ENCODE data around the gene CRLF1. TPM values are rescaled to one million over a fixed set of nuclear protein-coding genes. Genes with fewer than 3 reads are reported as not detected.
"Not testable (repeated sequence)": the region's sequence is repeated elsewhere in the genome, so short reads cannot be mapped to it uniquely, and the experiment has no call there.

Gene CRLF1
- total RNA-seq, 1 donor from 2014 or later = 2.6 TPM

- Histone ChIP-seq H3K4me3 (ENCODE audit: low read length in 3 of 3) (no peak overlapping the region), H3K9ac (ENCODE audit: low read depth in 1 of 3, low read length in 3 of 3) (no peak overlapping the region), H3K4me1 (ENCODE audit: control insufficient read depth in 3 of 3, insufficient read depth in 3 of 3, low read length in 3 of 3) (peaks cover 5 to 16% (median 7%) of the 10 kb centered on the region in 3 donors), H3K9me3 (ENCODE audit: control insufficient read depth in 3 of 3, low read length in 3 of 3) (no peaks in the 10 kb centered on the region), H3K27me3 (ENCODE audit: control insufficient read depth in 3 of 3, insufficient read depth in 3 of 3, low read length in 3 of 3) (peaks cover 37 to 53% (median 51%) of the 10 kb centered on the region in 3 donors), H3K36me3 (ENCODE audit: control insufficient read depth in 3 of 3, insufficient read depth in 3 of 3, low read length in 3 of 3) (no peaks in the 10 kb centered on the region), H3K27ac (ENCODE audit: low read depth, low read length) (no peak overlapping the region)
Observed at GRCh38 chr19:18603255-18603957, 3.2 kb downstream of the CRLF1 start.

GRCh38 chr19:18601875-18602274 lies 4.7 kb downstream of the CRLF1 start:
- H3K9me3 ChIP-seq (ENCODE audit: control insufficient read depth in 3 of 3, low read length in 3 of 3) = no peaks in the 10 kb centered on the region
- no peak overlapping the region for H3K9ac ChIP-seq (ENCODE audit: low read depth in 1 of 3, low read length in 3 of 3)
- peaks cover 26 to 48% (median 48%) of the 10 kb centered on the region in 3 donors for H3K27me3 ChIP-seq (ENCODE audit: control insufficient read depth in 3 of 3, insufficient read depth in 3 of 3, low read length in 3 of 3)
- no peak overlapping the region for H3K4me3 ChIP-seq (ENCODE audit: low read length in 3 of 3)
- no peaks in the 10 kb centered on the region for H3K36me3 ChIP-seq (ENCODE audit: control insufficient read depth in 3 of 3, insufficient read depth in 3 of 3, low read length in 3 of 3)
- H3K4me1 ChIP-seq (ENCODE audit: control insufficient read depth in 3 of 3, insufficient read depth in 3 of 3, low read length in 3 of 3) = peaks cover 0 to 8% (median 5%) of the 10 kb centered on the region in 3 donors
- no peak overlapping the region for H3K27ac ChIP-seq (ENCODE audit: low read depth, low read length)

- peaks cover 26 to 48% (median 46%) of the 10 kb centered on the region in 3 donors for H3K27me3 ChIP-seq (ENCODE audit: control insufficient read depth in 3 of 3, insufficient read depth in 3 of 3, low read length in 3 of 3)
- not testable (repeated sequence) for H3K9me3 ChIP-seq (ENCODE audit: control insufficient read depth in 3 of 3, low read length in 3 of 3); H3K36me3 ChIP-seq (ENCODE audit: control insufficient read depth in 3 of 3, insufficient read depth in 3 of 3, low read length in 3 of 3); H3K9ac ChIP-seq (ENCODE audit: low read depth in 1 of 3, low read length in 3 of 3); H3K4me1 ChIP-seq (ENCODE audit: control insufficient read depth in 3 of 3, insufficient read depth in 3 of 3, low read length in 3 of 3); H3K4me3 ChIP-seq (ENCODE audit: low read length in 3 of 3); H3K27ac ChIP-seq (ENCODE audit: low read depth, low read length)
Observed at GRCh38 chr19:18600692-18601397, 5.8 kb downstream of the CRLF1 start.

GRCh38 chr19:18599485-18599884 lies 7.1 kb downstream of the CRLF1 start:
- H3K9ac ChIP-seq (ENCODE audit: low read depth in 1 of 3, low read length in 3 of 3) = no peak overlapping the region
- H3K4me1 ChIP-seq (ENCODE audit: control insufficient read depth in 3 of 3, insufficient read depth in 3 of 3, low read length in 3 of 3) = peaks cover 11 to 14% (median 14%) of the 10 kb centered on the region in 3 donors
- no peaks in the 10 kb centered on the region for H3K36me3 ChIP-seq (ENCODE audit: control insufficient read depth in 3 of 3, insufficient read depth in 3 of 3, low read length in 3 of 3)
- H3K4me3 ChIP-seq (ENCODE audit: low read length in 3 of 3) = no peak overlapping the region
- H3K27ac ChIP-seq (ENCODE audit: low read depth, low read length) = no peak overlapping the region
- peaks cover 22 to 39% (median 38%) of the 10 kb centered on the region in 3 donors for H3K27me3 ChIP-seq (ENCODE audit: control insufficient read depth in 3 of 3, insufficient read depth in 3 of 3, low read length in 3 of 3)
- H3K9me3 ChIP-seq (ENCODE audit: control insufficient read depth in 3 of 3, low read length in 3 of 3) = no peaks in the 10 kb centered on the region

GRCh38 chr19:18597809-18598660 lies 8.6 kb downstream of the CRLF1 start:
- Histone ChIP-seq H3K27ac (ENCODE audit: low read depth, low read length) (no peak overlapping the region), H3K36me3 (ENCODE audit: control insufficient read depth in 3 of 3, insufficient read depth in 3 of 3, low read length in 3 of 3) (no peaks in the 10 kb centered on the region), H3K9me3 (ENCODE audit: control insufficient read depth in 3 of 3, low read length in 3 of 3) (no peaks in the 10 kb centered on the region), H3K27me3 (ENCODE audit: control insufficient read depth in 3 of 3, insufficient read depth in 3 of 3, low read length in 3 of 3) (peaks cover 14 to 29% (median 27%) of the 10 kb centered on the region in 3 donors), H3K4me1 (ENCODE audit: control insufficient read depth in 3 of 3, insufficient read depth in 3 of 3, low read length in 3 of 3) (peaks cover 9 to 17% (median 16%) of the 10 kb centered on the region in 3 donors), H3K9ac (ENCODE audit: low read depth in 1 of 3, low read length in 3 of 3) (no peak overlapping the region), H3K4me3 (ENCODE audit: low read length in 3 of 3) (no peak overlapping the region)

- Histone ChIP-seq H3K4me1 (ENCODE audit: control insufficient read depth in 3 of 3, insufficient read depth in 3 of 3, low read length in 3 of 3) (peaks cover 13 to 21% (median 17%) of the 10 kb centered on the region in 3 donors), H3K27me3 (ENCODE audit: control insufficient read depth in 3 of 3, insufficient read depth in 3 of 3, low read length in 3 of 3) (peaks cover 12 to 29% (median 27%) of the 10 kb centered on the region in 3 donors), H3K4me3 (ENCODE audit: low read length in 3 of 3) (no peak overlapping the region), H3K36me3 (ENCODE audit: control insufficient read depth in 3 of 3, insufficient read depth in 3 of 3, low read length in 3 of 3) (peaks cover 0 to 3% (median 0%) of the 10 kb centered on the region in 3 donors), H3K9me3 (ENCODE audit: control insufficient read depth in 3 of 3, low read length in 3 of 3) (no peaks in the 10 kb centered on the region), H3K9ac (ENCODE audit: low read depth in 1 of 3, low read length in 3 of 3) (no peak overlapping the region), H3K27ac (ENCODE audit: low read depth, low read length) (no peak overlapping the region)
Observed at GRCh38 chr19:18596752-18597157, 9.8 kb downstream of the CRLF1 start.

GRCh38 chr19:18595475-18595874 lies 11.1 kb downstream of the CRLF1 start:
- H3K9me3 ChIP-seq (ENCODE audit: control insufficient read depth in 3 of 3, low read length in 3 of 3) = no peaks in the 10 kb centered on the region
- H3K9ac ChIP-seq (ENCODE audit: low read depth in 1 of 3, low read length in 3 of 3) = peak overlapping the region in 1 of 3 donors; percentile 1
- no peak overlapping the region for H3K4me3 ChIP-seq (ENCODE audit: low read length in 3 of 3)
- H3K27ac ChIP-seq (ENCODE audit: low read depth, low read length) = no peak overlapping the region
- H3K27me3 ChIP-seq (ENCODE audit: control insufficient read depth in 3 of 3, insufficient read depth in 3 of 3, low read length in 3 of 3) = peaks cover 10 to 29% (median 27%) of the 10 kb centered on the region in 3 donors
- peaks cover 3 to 10% (median 6%) of the 10 kb centered on the region in 3 donors for H3K36me3 ChIP-seq (ENCODE audit: control insufficient read depth in 3 of 3, insufficient read depth in 3 of 3, low read length in 3 of 3)
- H3K4me1 ChIP-seq (ENCODE audit: control insufficient read depth in 3 of 3, insufficient read depth in 3 of 3, low read length in 3 of 3) = peaks cover 14 to 25% (median 24%) of the 10 kb centered on the region in 3 donors

GRCh38 chr19:18594824-18595373 lies 11.7 kb downstream of the CRLF1 start:
- peak overlapping the region; percentile 48 to 57 (median 54) for H3K4me3 ChIP-seq (ENCODE audit: low read length in 3 of 3)

GRCh38 chr19:18594096-18594823 lies 12.3 kb downstream of the CRLF1 start:
- Histone ChIP-seq H3K4me3 (ENCODE audit: low read length in 3 of 3) (peak overlapping the region; percentile 48 to 57 (median 54)), H3K9ac (ENCODE audit: low read depth in 1 of 3, low read length in 3 of 3) (peak overlapping the region; percentile 32 to 45 (median 33)), H3K36me3 (ENCODE audit: control insufficient read depth in 3 of 3, insufficient read depth in 3 of 3, low read length in 3 of 3) (peaks cover 3 to 13% (median 6%) of the 10 kb centered on the region in 3 donors), H3K4me1 (ENCODE audit: control insufficient read depth in 3 of 3, insufficient read depth in 3 of 3, low read length in 3 of 3) (peaks cover 25 to 37% (median 36%) of the 10 kb centered on the region in 3 donors), H3K27me3 (ENCODE audit: control insufficient read depth in 3 of 3, insufficient read depth in 3 of 3, low read length in 3 of 3) (peaks cover 9 to 24% (median 21%) of the 10 kb centered on the region in 3 donors), H3K9me3 (ENCODE audit: control insufficient read depth in 3 of 3, low read length in 3 of 3) (no peaks in the 10 kb centered on the region), H3K27ac (ENCODE audit: low read depth, low read length) (no peak overlapping the region)

More at GRCh38 chr19:18594824-18595373, 11.7 kb downstream of the CRLF1 start:
- Histone ChIP-seq H3K27ac (ENCODE audit: low read depth, low read length) (no peak overlapping the region), H3K36me3 (ENCODE audit: control insufficient read depth in 3 of 3, insufficient read depth in 3 of 3, low read length in 3 of 3) (peaks cover 3 to 13% (median 6%) of the 10 kb centered on the region in 3 donors), H3K9me3 (ENCODE audit: control insufficient read depth in 3 of 3, low read length in 3 of 3) (no peaks in the 10 kb centered on the region), H3K9ac (ENCODE audit: low read depth in 1 of 3, low read length in 3 of 3) (peak overlapping the region; percentile 32 to 45 (median 33)), H3K4me1 (ENCODE audit: control insufficient read depth in 3 of 3, insufficient read depth in 3 of 3, low read length in 3 of 3) (peaks cover 18 to 31% (median 30%) of the 10 kb centered on the region in 3 donors), H3K27me3 (ENCODE audit: control insufficient read depth in 3 of 3, insufficient read depth in 3 of 3, low read length in 3 of 3) (peaks cover 10 to 29% (median 27%) of the 10 kb centered on the region in 3 donors)
